GM12875 (cell line): ENCODE results near the gene SLC45A1.

Experiments used
- H3K4me3 ChIP-seq: one replicate; pipeline ENCODE4 v1.5.1; 2011; ENCODE audit warnings: low read depth, low read length, control low read depth
- TF ChIP-seq, protein P1 (sequence below): IDR thresholded peaks from 2 replicates; pipeline ENCODE4 v1.5.1; 2011; ENCODE audit warnings: low read depth, mild to moderate bottlenecking, control low read depth, inconsistent platforms, low read length, moderate library complexity, borderline replicate concordance; ENCODE audit not compliant: insufficient read depth

The SLC45A1 gene

DNA sequence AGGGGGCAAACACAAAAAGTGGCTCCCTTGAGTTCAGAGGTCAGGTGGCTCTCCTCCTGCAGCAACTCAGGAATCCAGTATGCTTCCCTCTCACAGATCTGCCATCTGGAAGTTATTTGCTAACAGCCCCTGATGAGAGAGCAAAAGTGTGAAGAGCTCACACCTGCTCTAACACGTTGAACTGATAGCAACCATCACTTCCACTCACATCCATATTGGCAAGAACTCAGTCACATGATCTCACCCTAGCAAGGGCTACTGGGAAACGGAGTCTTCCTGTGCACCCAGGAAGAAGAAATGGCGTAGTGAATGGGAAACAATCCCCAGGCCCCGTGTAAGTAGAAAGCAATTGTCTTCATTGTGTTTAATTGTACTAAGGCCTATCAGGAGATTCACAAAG, 20.7 kb upstream of the SLC45A1 start:
- TF ChIP-seq, protein P1, sequence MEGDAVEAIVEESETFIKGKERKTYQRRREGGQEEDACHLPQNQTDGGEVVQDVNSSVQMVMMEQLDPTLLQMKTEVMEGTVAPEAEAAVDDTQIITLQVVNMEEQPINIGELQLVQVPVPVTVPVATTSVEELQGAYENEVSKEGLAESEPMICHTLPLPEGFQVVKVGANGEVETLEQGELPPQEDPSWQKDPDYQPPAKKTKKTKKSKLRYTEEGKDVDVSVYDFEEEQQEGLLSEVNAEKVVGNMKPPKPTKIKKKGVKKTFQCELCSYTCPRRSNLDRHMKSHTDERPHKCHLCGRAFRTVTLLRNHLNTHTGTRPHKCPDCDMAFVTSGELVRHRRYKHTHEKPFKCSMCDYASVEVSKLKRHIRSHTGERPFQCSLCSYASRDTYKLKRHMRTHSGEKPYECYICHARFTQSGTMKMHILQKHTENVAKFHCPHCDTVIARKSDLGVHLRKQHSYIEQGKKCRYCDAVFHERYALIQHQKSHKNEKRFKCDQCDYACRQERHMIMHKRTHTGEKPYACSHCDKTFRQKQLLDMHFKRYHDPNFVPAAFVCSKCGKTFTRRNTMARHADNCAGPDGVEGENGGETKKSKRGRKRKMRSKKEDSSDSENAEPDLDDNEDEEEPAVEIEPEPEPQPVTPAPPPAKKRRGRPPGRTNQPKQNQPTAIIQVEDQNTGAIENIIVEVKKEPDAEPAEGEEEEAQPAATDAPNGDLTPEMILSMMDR, result no peak

DNA sequence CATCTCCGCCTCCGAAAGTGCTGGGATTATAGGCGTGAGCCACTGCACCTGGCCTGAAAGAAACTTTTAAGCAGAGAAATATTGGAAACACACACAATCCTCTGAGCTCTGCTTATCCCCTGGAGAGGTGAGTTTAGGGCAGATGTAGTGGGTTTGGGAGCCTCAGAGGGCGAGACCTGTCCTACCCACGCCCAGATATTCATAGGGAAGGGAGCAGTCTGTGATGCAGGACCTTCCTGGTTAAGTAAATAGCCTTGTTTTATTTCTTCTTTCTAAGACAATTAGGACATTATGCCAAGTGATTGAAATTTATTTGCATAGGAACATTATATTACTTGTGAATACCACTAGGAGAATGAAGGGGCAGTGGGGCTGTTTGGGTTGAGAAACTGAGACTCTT, 18.0 kb upstream of the SLC45A1 start:
- H3K4me3 ChIP-seq, result no peak overlapping the region
- TF ChIP-seq, protein P1, result no peak

More for the DNA sequence above, 20.7 kb upstream of the SLC45A1 start:
- no peak overlapping the region for H3K4me3 ChIP-seq

DNA sequence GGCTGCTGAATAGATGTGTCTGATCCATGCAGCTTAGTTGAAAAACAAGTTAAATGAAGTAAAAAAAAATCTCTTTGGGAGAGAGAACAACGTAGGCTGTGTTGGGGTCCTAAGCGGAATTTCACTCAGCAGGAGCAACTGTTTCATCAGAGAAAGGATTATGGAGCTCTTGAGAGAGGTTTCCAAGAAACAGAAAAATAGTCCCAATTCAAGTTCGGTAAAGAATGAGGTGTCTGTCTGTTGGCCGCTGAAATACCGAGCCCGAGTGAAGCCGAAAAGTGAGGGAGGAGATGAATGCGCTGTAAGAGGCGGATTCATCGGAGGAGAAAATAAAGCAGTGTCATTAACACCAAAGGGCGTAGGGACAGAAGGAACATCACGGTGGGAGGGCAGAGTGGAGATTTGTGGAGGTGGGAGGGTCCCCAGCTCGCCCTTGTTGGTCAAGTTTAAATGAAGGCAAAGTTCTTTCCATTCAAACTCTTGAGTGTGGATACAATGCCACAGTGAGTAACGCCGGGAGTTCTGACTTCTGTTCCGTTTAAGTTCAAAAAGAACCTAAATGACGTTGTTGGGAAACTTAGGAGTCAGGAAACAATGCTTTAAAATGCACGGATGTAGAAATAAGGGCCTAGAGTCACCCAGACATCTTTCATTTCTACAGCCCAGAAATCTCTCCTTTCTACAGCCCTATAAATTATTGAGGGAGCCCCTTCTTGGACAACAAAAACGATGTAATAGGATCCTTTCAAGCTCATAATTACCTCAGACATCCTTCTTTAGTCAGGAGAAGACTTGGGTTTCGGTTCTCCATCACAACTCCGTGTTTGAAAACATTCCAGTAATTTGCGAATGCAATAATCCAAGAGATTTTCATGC, 15.6 kb upstream of the SLC45A1 start:
- TF ChIP-seq, protein P1, result no peak
- H3K4me3 ChIP-seq, result no peak overlapping the region

DNA sequence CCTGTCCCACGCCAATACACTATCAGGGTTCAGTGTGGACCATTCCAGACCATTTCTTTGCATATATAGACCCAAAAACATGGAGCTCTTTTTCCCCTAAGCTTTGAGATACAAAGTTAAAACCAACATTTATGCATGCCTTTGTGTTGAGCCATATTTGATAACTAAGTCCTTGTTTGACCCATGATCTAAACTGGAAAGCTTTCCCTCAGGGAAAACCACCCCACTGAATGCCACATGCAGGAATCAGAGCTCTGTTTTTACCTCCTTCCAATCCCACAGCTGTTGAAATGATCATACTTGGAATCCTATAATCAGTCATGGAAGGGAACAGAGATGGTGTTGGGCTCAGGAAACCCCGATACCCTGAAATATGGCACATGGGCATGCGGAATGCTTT, 14.8 kb upstream of the SLC45A1 start:
- TF ChIP-seq, protein P1, result no peak
- H3K4me3 ChIP-seq, result no peak overlapping the region

DNA sequence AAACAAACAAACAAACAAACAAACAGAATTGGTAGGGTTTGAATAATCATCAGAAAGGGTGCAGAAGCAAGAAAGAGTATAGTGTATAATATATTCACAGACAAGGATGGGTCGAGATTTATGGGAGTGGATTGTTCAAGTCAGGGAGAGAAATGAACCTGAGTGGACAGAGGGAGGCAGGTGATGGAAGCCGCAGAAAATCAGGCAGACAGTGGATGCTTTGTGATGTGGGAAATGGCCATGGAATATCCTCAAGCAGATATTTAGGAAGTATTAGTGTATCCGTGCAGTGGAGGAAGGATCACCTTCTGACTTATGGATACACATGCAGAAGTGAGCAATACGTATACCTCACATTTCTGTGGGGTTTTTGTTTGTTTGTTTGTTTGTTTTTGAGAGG, 14.0 kb upstream of the SLC45A1 start:
- TF ChIP-seq, protein P1, result no peak
- H3K4me3 ChIP-seq, result no peak overlapping the region

DNA sequence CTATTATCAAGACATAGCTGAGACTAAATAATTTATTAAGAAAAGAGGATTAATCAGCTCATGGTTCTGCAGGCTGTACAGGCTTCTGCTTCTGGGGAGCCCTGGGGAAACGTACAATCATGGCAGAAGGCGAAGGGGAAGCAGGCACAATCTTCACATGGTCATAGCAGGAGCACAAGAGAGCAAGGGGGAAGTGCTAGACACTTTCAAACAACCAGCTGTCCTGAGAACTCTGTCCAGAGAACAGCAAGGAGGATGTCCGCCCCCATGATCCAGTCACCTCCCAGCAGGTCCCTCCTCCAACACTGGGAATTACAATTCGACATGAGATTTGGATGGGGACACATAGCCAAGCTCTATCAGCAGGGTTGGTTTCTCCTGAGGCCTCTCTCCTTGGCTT, 10.3 kb upstream of the SLC45A1 start:
- TF ChIP-seq, protein P1, result no peak

DNA sequence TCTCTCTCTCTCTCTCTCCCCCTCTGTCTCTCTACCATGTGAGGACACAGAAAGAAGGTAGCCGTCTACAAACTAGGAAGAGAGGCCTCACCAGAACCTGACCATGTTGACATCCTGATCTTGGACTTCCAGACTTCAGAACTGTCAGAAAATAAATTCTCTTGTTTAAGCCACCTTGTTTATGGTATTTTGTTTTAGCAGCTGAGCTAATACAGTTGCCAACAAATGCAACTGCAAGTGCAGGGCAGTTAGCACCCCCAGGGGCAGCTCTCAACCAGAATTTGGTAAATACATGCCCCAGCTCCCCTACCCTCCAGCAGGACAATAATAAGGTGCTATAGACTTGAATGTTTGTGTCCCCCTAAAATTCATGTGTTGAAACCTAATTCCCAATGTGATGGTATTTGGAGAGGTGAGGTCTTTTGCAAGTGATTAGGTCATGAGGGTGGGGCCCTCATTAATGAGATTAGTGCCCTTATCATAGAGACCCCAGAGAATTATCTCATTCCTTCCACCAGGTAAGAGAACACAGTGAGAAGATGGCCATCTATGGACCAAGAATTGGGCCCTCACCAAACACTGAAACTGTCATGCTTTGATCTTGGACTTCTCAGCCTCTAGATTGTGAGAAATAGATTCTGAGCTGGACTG, 6.7 kb upstream of the SLC45A1 start:
- TF ChIP-seq, protein P1, result no peak
- H3K4me3 ChIP-seq, result no peak overlapping the region

More for the DNA sequence above, 10.3 kb upstream of the SLC45A1 start:
- no peak overlapping the region for H3K4me3 ChIP-seq
